A549 (cell line): ENCODE measurements around the gene S1PR5.

Experiments used
- EHMT2 ChIP-seq: fragments of 200-600 bp; sonication (generic); IDR thresholded peaks from 2 replicates; pipeline ENCODE4 v1.6.1; 2016; ENCODE audit warnings: antibody characterized with exemption, low read depth, mild to moderate bottlenecking, moderate library complexity
- HDAC2 ChIP-seq: fragments of 200-600 bp; sonication (generic); IDR thresholded peaks from 2 replicates; pipeline ENCODE4 v1.6.1; 2016
- JUN ChIP-seq, 2 experiments: fragments of >200 bp; sonication (Bioruptor Twin); formaldehyde crosslinking; IDR thresholded peaks; 2 replicates in 1 of 2; 3 replicates in 1 of 2; pipeline ENCODE4 v1.6.1; 2016 to 2017
- POLR2A ChIP-seq: IDR thresholded peaks from 2 replicates; pipeline ENCODE4 v1.6.1; 2012; ENCODE audit warnings: mild to moderate bottlenecking, low read length
- TF ChIP-seq, protein P1 (sequence below): fragments of 250-450 bp; sonication (Bioruptor Pico); IDR thresholded peaks from 2 replicates; pipeline ENCODE4 v1.5.0; 2020; ENCODE audit warnings: low read depth, mild to moderate bottlenecking, moderate library complexity
- TF ChIP-seq, protein P2 (sequence below): fragments of >200 bp; sonication (Bioruptor Twin); formaldehyde crosslinking; IDR thresholded peaks from 3 replicates; pipeline ENCODE4 v1.5.1; 2016

DNA sequence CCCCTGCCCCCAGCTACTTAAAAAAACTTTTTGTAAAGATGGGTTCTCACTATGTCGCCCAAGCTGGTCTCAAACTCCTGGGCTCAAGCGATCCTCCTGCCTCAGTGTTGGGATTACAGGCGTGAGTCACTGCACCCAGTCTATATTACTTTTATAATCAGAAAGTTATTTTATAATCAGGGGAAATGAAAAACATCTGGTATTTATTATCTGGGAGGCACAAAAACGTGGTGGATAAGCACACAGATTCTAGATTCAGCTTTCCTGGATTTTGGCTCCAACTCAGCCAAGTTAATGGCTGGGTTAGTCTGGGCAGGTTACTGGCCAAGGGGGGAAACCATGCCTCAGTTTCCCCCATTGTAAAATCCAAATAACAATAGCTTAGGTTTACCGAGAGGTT is 38.8 kb downstream of the S1PR5 start:
- no peak for TF ChIP-seq JUN (IDR thresholded peaks at IDR 0.05)
- TF ChIP-seq, protein P1, sequence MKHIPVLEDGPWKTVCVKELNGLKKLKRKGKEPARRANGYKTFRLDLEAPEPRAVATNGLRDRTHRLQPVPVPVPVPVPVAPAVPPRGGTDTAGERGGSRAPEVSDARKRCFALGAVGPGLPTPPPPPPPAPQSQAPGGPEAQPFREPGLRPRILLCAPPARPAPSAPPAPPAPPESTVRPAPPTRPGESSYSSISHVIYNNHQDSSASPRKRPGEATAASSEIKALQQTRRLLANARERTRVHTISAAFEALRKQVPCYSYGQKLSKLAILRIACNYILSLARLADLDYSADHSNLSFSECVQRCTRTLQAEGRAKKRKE = no peak
- no peak for TF ChIP-seq POLR2A
- TF ChIP-seq, protein P2, sequence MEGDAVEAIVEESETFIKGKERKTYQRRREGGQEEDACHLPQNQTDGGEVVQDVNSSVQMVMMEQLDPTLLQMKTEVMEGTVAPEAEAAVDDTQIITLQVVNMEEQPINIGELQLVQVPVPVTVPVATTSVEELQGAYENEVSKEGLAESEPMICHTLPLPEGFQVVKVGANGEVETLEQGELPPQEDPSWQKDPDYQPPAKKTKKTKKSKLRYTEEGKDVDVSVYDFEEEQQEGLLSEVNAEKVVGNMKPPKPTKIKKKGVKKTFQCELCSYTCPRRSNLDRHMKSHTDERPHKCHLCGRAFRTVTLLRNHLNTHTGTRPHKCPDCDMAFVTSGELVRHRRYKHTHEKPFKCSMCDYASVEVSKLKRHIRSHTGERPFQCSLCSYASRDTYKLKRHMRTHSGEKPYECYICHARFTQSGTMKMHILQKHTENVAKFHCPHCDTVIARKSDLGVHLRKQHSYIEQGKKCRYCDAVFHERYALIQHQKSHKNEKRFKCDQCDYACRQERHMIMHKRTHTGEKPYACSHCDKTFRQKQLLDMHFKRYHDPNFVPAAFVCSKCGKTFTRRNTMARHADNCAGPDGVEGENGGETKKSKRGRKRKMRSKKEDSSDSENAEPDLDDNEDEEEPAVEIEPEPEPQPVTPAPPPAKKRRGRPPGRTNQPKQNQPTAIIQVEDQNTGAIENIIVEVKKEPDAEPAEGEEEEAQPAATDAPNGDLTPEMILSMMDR = no peak
- TF ChIP-seq EHMT2 = no peak
- TF ChIP-seq HDAC2 = no peak
